ENCODE measurements around the gene C1orf159.

DNA sequence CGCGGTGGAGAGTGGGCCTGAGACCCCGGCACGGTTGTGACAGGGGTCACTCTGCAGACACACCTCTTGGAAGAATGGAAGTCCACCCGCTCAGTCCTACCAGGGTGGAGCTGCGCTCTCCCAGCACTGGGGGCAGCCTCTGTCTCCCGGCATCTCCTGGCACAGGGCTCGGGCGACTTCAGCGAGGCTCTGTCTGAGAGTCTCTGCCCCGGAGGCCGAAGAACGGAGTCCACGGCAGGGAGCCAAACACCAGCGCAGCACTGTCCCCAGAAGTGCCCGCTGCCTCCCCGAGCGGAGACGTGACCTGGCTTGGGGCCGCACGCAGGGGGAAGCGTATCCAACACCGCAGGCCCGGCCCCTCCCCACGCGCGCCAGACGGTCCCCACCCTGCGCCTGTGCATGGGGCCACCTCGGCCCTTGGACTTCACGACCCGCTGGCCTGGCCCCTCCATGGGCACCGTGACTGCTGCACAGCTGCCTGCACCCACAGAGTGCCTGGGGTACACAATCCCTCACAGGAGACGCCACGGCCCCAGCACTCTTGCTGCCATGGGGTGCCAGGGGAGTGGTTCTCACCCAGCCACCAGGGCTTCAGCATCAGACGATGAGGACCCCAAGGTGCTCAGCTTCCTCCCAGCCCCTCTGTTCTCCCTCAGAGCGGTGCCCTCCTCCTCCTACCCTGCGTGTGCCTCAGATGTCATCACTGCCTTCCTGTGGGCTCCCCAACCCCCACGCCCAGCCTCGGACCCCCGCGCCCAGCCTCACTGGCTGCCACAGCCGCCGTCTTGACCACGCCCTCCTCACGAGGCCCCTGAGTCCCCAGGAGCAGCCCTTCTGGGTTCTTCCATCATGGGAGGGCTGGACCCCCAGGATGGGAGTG is 26.8 kb downstream of the C1orf159 start:
- TF ChIP-seq, protein P1, sequence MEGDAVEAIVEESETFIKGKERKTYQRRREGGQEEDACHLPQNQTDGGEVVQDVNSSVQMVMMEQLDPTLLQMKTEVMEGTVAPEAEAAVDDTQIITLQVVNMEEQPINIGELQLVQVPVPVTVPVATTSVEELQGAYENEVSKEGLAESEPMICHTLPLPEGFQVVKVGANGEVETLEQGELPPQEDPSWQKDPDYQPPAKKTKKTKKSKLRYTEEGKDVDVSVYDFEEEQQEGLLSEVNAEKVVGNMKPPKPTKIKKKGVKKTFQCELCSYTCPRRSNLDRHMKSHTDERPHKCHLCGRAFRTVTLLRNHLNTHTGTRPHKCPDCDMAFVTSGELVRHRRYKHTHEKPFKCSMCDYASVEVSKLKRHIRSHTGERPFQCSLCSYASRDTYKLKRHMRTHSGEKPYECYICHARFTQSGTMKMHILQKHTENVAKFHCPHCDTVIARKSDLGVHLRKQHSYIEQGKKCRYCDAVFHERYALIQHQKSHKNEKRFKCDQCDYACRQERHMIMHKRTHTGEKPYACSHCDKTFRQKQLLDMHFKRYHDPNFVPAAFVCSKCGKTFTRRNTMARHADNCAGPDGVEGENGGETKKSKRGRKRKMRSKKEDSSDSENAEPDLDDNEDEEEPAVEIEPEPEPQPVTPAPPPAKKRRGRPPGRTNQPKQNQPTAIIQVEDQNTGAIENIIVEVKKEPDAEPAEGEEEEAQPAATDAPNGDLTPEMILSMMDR (IDR thresholded peaks at IDR 0.05), result no peak
- no peak for TF ChIP-seq EZH2 (IDR thresholded peaks at IDR 0.05)

Measured in neural progenitor cell (in vitro differentiated cells).